ENCODE data around the gene ZNF57.
A peak's percentile ranks its signal among the peaks of the same experiment; 100 is the strongest.
"Not testable (repeated sequence)": the region's sequence is repeated elsewhere in the genome, so short reads cannot be mapped to it uniquely, and the experiment has no call there.

The ZNF57 gene

DNA sequence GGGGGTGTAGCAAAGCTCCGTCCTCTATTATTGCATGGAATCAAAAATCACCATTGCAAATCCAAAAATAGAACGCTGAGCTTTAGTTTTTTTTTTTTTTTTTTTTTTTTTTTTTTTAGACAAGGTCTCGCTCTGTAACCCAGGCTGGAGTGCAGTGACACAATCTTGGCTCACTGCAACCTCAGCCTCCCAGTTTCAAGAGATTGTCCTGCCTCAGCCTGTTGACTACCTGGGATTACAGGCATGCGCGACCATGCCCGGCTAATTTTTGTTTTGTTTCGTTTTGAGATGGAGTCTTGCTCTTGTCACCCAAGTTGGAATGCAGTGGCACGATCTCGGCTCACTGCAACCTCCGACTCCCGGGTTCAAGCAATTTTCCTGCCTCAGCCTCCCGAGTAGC, 59.4 kb downstream of the ZNF57 start:
- no peak for DNase-seq

DNA sequence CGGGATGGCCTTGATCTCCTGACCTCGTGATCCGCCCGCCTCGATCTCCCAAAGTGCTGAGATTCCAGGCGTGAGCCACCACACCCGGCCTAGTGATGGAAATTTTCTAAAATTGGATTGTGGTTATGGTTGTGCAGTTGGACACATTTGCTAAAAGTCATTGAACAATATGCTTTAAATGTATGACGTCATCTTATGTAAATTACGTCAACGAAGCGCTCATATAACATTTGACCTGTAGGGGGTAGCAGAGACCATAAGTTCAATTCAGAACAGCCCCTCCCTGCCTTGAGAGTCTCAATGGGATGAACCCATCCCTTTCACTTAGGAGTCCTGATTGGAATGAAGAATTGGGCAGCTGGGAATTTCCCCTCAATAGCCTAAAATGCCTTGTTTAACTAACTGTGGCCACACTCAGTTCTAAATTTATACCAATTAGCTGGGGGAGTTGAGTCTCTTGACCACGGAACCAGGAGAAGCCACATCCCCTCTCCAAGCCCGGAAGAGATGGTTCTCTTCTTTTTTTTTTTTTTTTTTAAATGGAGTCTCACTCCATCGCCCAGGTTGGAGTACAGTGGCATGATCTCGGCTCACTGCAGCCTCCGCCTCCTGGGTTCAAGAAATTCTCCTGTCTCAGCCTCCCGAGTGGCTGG, 61.4 kb downstream of the ZNF57 start:
- DNase-seq: peak; percentile 80

DNA sequence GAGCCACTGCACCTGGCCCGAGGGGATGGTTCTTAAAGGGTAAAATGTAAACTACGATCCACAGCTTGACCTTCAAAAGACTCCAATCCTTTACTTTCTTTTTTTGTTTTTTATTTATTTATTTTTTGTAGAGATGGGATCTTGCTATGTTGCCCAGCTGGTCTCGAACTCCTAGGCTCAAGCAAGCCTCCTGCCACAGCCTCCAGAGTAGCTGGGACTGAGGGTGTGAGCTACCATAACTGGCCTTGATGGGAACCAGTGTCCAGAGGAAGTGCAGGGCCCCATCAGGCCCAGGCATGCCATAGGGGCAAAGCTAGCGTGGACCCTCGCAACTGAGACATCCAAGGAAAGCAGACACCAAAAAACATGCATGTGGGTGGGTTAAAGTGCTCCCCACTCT, 62.4 kb downstream of the ZNF57 start:
- DNase-seq: no peak

DNA sequence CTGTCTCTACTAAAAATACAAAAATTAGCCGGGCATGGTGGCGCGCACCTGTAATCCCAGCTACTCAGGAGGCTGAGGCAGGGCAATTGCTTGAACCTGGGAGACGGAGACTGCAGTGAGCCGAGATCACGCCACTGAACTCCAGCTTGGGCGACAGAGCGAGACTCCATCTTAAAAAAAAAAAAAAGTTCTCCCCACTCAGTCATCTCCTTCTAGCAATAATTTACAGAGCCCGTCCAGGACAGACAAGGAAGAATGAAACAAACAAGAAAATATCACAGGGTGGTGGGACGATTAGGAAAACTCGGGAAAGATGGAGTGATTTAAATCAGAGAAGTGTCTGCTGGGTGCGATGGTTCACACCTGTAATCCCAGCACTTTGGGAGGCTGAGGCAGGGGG, 62.9 kb downstream of the ZNF57 start:
- DNase-seq: not testable (repeated sequence)

DNA sequence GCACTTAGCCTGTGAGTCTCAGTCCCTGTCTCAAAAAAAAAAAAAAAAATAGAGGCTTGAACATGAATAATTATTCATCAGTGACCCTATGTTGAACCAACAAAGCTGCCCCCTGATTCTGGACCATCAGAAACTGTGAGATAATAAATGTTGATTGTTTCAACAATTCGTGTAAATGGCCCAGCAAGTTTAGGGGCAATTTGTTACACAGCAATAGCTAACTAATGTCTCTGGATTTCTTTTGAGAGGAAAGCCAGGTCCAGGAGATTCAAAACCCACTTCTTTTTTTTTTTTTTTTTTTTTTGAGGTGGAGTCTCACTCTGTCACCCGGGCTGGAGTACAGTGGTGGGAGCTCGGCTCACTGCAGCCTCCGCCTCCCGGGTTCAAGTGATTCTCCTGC, 64.1 kb downstream of the ZNF57 start:
- DNase-seq: no peak

DNA sequence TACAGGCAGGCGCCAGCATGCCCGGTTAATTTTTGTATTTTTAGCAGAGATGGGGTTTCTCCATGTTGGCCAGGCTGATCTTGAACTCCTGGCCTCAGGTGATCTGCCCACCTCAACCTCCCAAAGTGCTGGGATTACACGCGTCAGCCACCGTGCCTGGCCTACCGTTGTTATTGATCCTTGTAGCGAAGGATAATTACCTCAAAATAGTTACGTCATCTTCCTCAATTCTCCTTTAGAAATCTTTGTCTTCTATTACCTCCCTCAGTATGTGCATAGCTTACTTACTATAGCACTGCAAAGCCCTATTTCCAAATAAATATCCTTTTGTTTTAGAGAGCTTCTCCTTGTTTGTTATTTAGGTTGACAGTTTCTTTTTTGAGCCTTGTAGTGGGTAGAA, 67.2 kb downstream of the ZNF57 start:
- DNase-seq: no peak
